CD4-positive, alpha-beta memory T cell (primary cell): ENCODE measurements around the gene SQOR. TPM values are rescaled to one million over a fixed set of nuclear protein-coding genes. Genes with fewer than 3 reads are reported as not detected.

Experiments
- CTCF ChIA-PET: fragments of 350-600 bp; sonication (Branson Sonifier 250); formaldehyde crosslinking; loops from one replicate; lab custom pipeline; 2021; ENCODE audit warnings: inconsistent platforms; ENCODE audit not compliant: partially characterized antibody; lab: Charles Lee
- POLR2A ChIA-PET: fragments of 350-600 bp; sonication (Branson Sonifier 250); formaldehyde crosslinking; loops from one replicate; lab custom pipeline; 2021; ENCODE audit not compliant: partially characterized antibody; lab: Charles Lee
- DNase-seq, 5 donors: peaks; one replicate each; pipeline versions ENCODE4 v3.0.0 to v3.0.0-alpha.2; 2020 to 2022; ENCODE audit warnings: mixed read lengths in 1 of 5
- H3K27ac ChIP-seq: one replicate; pipeline ENCODE4 v1.7.0; 2013; ENCODE audit warnings: low read depth, low read length
- H3K27me3 ChIP-seq: 2 replicates; pipeline ENCODE4 v1.7.0; 2013; ENCODE audit warnings: mild to moderate bottlenecking, low read length, moderate library complexity; ENCODE audit not compliant: insufficient read depth
- H3K36me3 ChIP-seq: 2 replicates; pipeline ENCODE4 v1.7.0; 2013; ENCODE audit warnings: mild to moderate bottlenecking, low read length, moderate library complexity; ENCODE audit not compliant: insufficient read depth
- H3K4me1 ChIP-seq: 2 replicates; pipeline ENCODE4 v1.7.0; 2013; ENCODE audit warnings: mild to moderate bottlenecking, low read length, moderate library complexity; ENCODE audit not compliant: insufficient read depth
- H3K4me3 ChIP-seq, 2 donors: one replicate each; pipeline ENCODE4 v1.7.0; 2013; ENCODE audit warnings: low read length in 2 of 2, mild to moderate bottlenecking in 1 of 2
- H3K9me3 ChIP-seq, 2 donors: one replicate each; pipeline ENCODE4 v1.7.0; 2013; ENCODE audit warnings: low read length in 2 of 2, control low read depth in 1 of 2; ENCODE audit not compliant: control insufficient read depth in 1 of 2
- H3K27ac Mint-ChIP-seq, 7 donors: one replicate each; pipeline ENCODE4 v1.8.0; 2020 to 2021; ENCODE audit warnings: mixed read lengths in 7 of 7, mild to moderate bottlenecking in 6 of 7, inconsistent platforms in 3 of 7, moderate library complexity in 3 of 7
- H3K27me3 Mint-ChIP-seq, 2 donors: one replicate each; pipeline ENCODE4 v1.8.0; 2020 to 2021; ENCODE audit warnings: mixed read lengths in 2 of 2
- H3K36me3 Mint-ChIP-seq, 2 donors: one replicate each; pipeline ENCODE4 v1.8.0; 2020 to 2021; ENCODE audit warnings: mixed read lengths in 2 of 2, inconsistent platforms in 1 of 2, mild to moderate bottlenecking in 1 of 2
- H3K4me1 Mint-ChIP-seq, 4 donors: one replicate each; pipeline ENCODE4 v1.8.0; 2020 to 2021; ENCODE audit warnings: mixed read lengths in 4 of 4, mild to moderate bottlenecking in 1 of 4
- H3K4me3 Mint-ChIP-seq, 8 donors: one replicate each; pipeline ENCODE4 v1.8.0; 2020 to 2021; ENCODE audit warnings: mixed read lengths in 8 of 8, mild to moderate bottlenecking in 7 of 8, moderate library complexity in 6 of 8, inconsistent platforms in 3 of 8
- H3K9me3 Mint-ChIP-seq, 8 donors: one replicate each; pipeline ENCODE4 v1.8.0; 2020 to 2021; ENCODE audit warnings: mixed read lengths in 8 of 8, mild to moderate bottlenecking in 5 of 8, inconsistent platforms in 3 of 8, moderate library complexity in 1 of 8
- intact Hi-C: fragments of 100-400 bp; cut with micrococcal nuclease; formaldehyde crosslinking; loops from one replicate; pipeline ENCODE4 v1.15.1; 2023
- polyA plus RNA-seq, 2 donors: library from polyadenylated mRNA; unstranded; fragments of 300-500 nt; fragmentation: Illumina TruSeq; gene quantifications; one replicate each; pipeline ENCODE4 v1.2.3, GENCODE V29; 2021
- total RNA-seq, 2 experiments: library from RNA; stranded (reverse); gene quantifications; one replicate each; pipeline ENCODE4 v1.2.3, GENCODE V29; 2021

Gene SQOR
- total and polyA plus RNA-seq, 4 experiments from 2014 or later = 47.9 to 183 (median 84.6) TPM

DNA sequence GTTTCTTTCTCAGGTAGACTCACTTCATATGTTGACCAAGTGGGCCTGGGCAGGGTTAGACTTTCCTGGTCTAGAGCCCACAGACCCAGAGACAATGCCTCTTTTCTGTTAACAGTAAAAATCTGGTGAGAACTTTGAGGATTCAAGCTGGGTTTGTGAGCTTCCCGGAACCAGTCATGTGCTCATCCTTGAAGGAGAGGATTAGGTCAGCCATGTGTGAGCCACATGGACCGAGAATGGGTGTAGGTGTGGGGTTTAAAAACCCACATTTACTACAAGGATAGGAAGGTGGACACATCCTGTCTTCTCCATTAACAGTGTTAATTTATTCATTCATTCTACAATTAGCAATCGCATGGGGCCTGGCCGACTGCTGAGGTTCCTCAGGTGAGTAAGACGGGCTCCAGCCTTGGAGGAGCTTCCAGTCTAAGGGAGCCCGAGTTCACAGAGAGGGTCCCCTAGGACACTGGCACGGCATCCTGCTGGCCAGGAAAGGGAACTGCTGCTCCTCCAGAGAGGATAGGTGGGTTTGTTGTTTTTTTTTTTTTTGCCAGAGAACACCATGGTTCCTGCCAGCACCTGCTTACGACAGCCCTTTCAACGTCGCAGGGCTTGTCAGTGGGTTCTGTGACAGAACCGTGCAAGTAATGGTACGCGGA is 69.0 kb downstream of the SQOR start:
- no peaks in the 10 kb centered on the region for H3K27me3 ChIP-seq
- ChIA-PET CTCF (interaction anchor here (0.6 to 2.5 kb wide), 4 partner anchors 10 to 1523 kb away, joined by 4 to 31 read pairs (median 4); no protein-coding TSS in a partner anchor), POLR2A (interaction anchor here (2.7 kb wide), 1 partner anchor 66 kb away, joined by 14 read pairs; no protein-coding TSS in a partner anchor)
- H3K27ac ChIP-seq = no peak overlapping the region
- intact Hi-C loops = loop anchor here (2.0 kb wide), 1 partner anchor 69 kb away; the partner anchor contains the start of gene SQOR
- no peaks in the 10 kb centered on the region for H3K36me3 ChIP-seq
- Mint-ChIP-seq H3K4me3 (peak overlapping the region; percentile 77 to 96 (median 84)), H3K27ac (no peak overlapping the region), H3K27me3 (peaks cover 0 to 3% of the 10 kb centered on the region in 2 donors), H3K9me3 (no peaks in the 10 kb centered on the region), H3K36me3 (peaks cover 0 to 4% of the 10 kb centered on the region in 2 donors), H3K4me1 (peaks cover 10 to 15% (median 12%) of the 10 kb centered on the region in 4 donors)
- H3K9me3 ChIP-seq = no peaks in the 10 kb centered on the region
- DNase-seq = no peak
- peak overlapping the region in 1 of 2 donors; percentile 73 for H3K4me3 ChIP-seq
- peaks cover 8% of the 10 kb centered on the region for H3K4me1 ChIP-seq

DNA sequence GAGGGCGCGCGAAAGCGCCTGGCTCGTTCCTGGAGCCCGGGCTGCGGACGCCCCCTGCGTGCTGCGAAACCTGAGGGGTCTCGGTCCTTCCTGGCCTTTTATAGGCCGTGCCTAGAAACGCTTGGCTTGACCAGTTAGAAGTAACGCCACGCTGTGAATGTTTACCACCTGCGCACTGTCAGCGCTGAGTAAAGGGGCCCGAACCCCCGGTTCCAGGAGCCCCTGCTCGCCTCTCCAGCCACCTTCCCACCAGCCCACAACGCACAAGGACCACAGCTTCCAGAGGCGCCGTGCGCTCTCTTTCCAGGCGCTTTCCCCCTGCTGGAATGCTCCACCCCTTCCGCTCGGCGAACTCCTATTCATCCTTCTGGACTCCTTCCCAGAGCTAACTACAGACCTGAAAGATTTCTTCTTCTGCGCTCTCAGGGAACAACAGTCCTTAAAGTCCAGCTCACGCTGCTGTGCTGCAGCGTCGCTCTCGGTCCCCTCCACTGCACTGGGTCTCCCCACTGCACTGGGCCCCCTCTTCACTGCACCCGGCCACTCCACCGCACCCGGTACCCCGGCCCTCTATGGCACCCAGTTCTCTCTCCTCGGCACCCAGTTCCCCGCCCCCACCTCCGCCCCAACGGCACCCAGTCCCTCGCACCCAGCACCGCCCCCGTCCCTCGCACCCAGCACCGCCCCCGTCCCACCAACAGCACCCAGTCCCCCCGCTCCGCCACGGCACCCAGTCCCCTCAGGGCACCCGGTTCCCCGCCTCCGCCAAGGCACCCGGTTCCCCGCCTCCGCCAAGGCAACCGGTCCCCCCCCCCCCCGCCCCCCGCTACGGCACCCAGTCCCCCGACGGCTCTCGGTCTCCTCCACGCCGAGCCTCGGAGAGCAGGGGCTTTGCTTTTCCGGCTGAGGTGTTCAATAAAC is 69.8 kb downstream of the SQOR start:
- peaks cover 10 to 15% (median 12%) of the 10 kb centered on the region in 4 donors for H3K4me1 Mint-ChIP-seq
- H3K4me3 Mint-ChIP-seq = peak overlapping the region; percentile 91 to 98 (median 94)
- Histone ChIP-seq H3K4me3 (peak overlapping the region; percentile 11 to 73), H3K4me1 (peaks cover 8% of the 10 kb centered on the region), H3K27me3 (no peaks in the 10 kb centered on the region), H3K27ac (no peak overlapping the region), H3K9me3 (no peaks in the 10 kb centered on the region), H3K36me3 (no peaks in the 10 kb centered on the region)
- POLR2A ChIA-PET = interaction anchor here (2.7 kb wide), 1 partner anchor 67 kb away, joined by 14 read pairs; no protein-coding TSS in a partner anchor
- no peaks in the 10 kb centered on the region for H3K9me3 Mint-ChIP-seq
- intact Hi-C loops = loop anchor here (2.0 to 5.0 kb wide), 2 partner anchors 70 to 608 kb away; partner anchors contain the start of gene SQOR
- H3K27me3 Mint-ChIP-seq = peaks cover 0 to 3% of the 10 kb centered on the region in 2 donors
- H3K36me3 Mint-ChIP-seq = peaks cover 0 to 4% of the 10 kb centered on the region in 2 donors
- CTCF ChIA-PET = interaction anchor here (0.7 to 2.5 kb wide), 21 partner anchors 7 to 117 kb away, joined by 3 to 31 read pairs (median 7); partner anchors contain the start of genes BLOC1S6 and SQOR
- DNase-seq = peak in 3 of 5 donors; percentile 4 to 44 (median 14)
- peak overlapping the region in 6 of 7 donors; percentile 14 to 87 (median 55) for H3K27ac Mint-ChIP-seq

DNA sequence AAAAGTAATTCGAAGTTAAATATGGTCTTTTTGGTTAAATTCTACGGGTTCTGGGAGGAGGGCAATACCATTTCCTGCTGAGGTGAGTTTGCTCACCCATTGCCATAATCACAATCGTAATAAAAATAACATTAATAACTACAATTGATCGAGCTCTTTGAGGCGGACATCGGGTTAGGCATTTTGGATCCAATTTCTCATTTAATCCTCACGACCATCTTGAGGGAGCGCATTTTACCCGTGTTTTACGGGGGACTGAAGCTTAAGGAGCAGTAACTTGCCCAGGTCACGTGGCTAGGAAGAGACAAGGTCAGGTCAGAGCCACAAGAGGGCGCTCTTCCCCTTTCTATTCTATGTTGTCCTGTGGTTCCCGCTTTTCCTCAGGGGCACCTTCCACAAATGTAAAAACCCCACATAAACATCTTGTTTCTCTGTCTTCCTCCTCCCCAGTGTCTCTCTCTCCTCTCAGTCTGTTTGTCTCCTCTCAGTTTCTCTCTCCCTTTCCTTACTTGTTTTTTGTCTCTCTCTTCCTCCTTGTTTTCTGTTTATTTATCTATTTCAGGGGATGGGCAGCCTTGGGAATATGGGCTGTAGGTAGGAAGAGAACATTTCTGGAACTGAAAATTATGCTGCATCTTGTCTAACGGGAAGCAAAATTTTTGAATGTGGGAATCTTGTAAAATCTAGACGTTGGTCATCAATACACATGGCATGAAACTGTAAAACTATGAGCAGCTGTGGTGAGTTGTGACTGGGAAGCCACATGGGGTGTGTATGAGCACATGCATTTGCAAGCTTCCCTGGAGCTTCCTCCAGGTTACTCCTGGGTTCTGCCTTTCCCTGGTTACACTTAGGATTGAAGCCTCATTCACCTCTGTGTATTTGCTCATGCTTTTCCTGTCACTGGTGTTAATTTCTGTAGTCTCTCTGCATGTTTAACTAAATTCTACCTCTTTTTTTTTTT is 71.0 kb downstream of the SQOR start:
- no peaks in the 10 kb centered on the region for H3K9me3 ChIP-seq
- peak; percentile 66 to 73 (median 68) for DNase-seq
- CTCF ChIA-PET = interaction anchor here (0.6 to 2.5 kb wide), 26 partner anchors 8 to 1870 kb away, joined by 3 to 31 read pairs (median 6); partner anchors contain the start of genes BLOC1S6 and SQOR
- Mint-ChIP-seq H3K36me3 (peaks cover 0 to 4% of the 10 kb centered on the region in 2 donors), H3K9me3 (no peaks in the 10 kb centered on the region), H3K4me1 (peaks cover 10 to 15% (median 12%) of the 10 kb centered on the region in 4 donors), H3K27me3 (peaks cover 0 to 3% of the 10 kb centered on the region in 2 donors), H3K27ac (peak overlapping the region in 6 of 7 donors; percentile 54 to 87 (median 66)), H3K4me3 (peak overlapping the region; percentile 91 to 98 (median 94))
- H3K36me3 ChIP-seq = no peaks in the 10 kb centered on the region
- intact Hi-C loops = loop anchor here (2.0 to 5.0 kb wide), 2 partner anchors 71 to 607 kb away; partner anchors contain the start of gene SQOR
- POLR2A ChIA-PET = interaction anchor here (2.7 kb wide), 1 partner anchor 68 kb away, joined by 14 read pairs; no protein-coding TSS in a partner anchor
- peak overlapping the region; percentile 24 to 73 for H3K4me3 ChIP-seq
- peaks cover 8% of the 10 kb centered on the region for H3K4me1 ChIP-seq
- H3K27ac ChIP-seq = no peak overlapping the region
- no peaks in the 10 kb centered on the region for H3K27me3 ChIP-seq

DNA sequence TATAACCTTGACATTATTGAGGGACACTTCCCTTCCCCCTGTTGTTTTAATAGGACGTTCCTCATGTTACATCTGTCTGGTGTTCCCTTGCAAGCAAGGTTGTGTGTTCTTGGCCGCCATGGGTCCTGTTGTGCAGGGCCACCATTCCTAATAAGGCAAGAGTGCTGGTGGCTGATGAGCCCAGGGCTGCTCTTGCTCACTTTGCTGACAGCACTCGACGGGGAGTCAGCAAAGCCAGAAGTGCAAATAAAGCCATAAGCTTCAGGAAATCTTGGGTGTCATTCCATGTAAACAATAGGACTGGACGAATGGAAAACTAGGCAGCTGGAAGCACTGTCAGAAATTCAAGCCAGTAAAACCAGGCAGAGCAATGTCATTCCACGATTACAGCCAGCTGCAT is 75.8 kb downstream of the SQOR start:
- H3K4me3 Mint-ChIP-seq = no peak overlapping the region
- Histone ChIP-seq H3K9me3 (no peaks in the 10 kb centered on the region), H3K36me3 (no peaks in the 10 kb centered on the region), H3K4me3 (no peak overlapping the region), H3K27me3 (no peaks in the 10 kb centered on the region), H3K4me1 (no peaks in the 10 kb centered on the region), H3K27ac (no peak overlapping the region)
- peaks cover 10 to 11% of the 10 kb centered on the region in 2 donors for H3K27me3 Mint-ChIP-seq
- POLR2A ChIA-PET = no interaction called here
- no peaks in the 10 kb centered on the region for H3K36me3 Mint-ChIP-seq
- DNase-seq = no peak
- H3K9me3 Mint-ChIP-seq = no peaks in the 10 kb centered on the region
- H3K4me1 Mint-ChIP-seq = peaks cover 0 to 7% (median 6%) of the 10 kb centered on the region in 4 donors
- CTCF ChIA-PET = interaction anchor here (1.3 kb wide), 1 partner anchor 12 kb away, joined by 3 read pairs; no protein-coding TSS in a partner anchor
- H3K27ac Mint-ChIP-seq = peak overlapping the region in 1 of 7 donors; percentile 37
- intact Hi-C loops = no loop called here

DNA sequence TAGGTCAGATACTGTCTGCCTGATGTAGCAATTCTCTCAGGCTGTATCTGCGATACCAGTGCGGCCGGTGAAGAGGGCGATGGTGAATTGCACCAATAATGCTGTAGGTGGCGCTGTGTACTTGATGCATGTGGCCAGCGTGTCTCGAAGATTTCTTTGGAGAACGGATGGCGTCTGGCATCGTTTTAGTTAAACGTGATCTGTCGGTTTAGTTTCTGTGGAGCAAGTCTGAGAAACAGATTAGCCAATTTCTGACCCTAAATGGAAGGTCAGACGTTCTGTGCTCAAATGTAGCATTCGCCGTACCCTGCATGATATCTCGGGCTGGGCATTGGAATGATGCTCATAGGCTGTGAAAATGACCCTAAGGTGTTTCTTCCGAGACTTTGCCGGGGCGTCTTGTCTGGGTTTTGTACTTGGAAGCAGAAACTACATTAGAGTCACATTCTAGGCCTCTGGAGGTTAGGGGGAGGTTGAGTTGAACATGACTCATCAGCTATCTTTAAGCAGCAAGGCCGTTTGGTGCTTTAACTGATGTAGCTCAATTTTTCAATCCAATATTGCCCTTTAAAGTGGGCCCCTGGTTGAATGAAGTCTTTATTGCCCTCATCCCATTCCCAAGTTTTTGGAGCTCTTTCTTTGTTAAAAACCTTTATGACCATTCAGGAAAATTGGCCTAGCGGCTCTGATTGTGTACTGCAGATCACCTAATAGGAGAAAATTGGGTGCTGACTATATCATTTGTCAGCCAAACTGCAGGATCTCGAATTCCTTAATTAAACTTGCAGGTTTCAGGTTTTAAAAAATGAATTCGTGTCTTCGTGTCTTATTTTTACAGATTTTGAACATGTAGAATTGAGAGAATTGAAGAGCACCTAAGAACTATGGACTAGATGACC is 80.0 kb downstream of the SQOR start:
- Mint-ChIP-seq H3K36me3 (no peaks in the 10 kb centered on the region), H3K27me3 (peaks cover 15 to 22% of the 10 kb centered on the region in 2 donors), H3K4me1 (peaks cover 0 to 4% (median 2%) of the 10 kb centered on the region in 4 donors), H3K27ac (no peak overlapping the region), H3K4me3 (no peak overlapping the region), H3K9me3 (no peaks in the 10 kb centered on the region)
- Histone ChIP-seq H3K27me3 (no peaks in the 10 kb centered on the region), H3K4me1 (no peaks in the 10 kb centered on the region), H3K9me3 (no peaks in the 10 kb centered on the region), H3K36me3 (no peaks in the 10 kb centered on the region), H3K4me3 (no peak overlapping the region), H3K27ac (no peak overlapping the region)
- CTCF ChIA-PET = interaction anchor here (0.9 to 2.0 kb wide), 4 partner anchors 10 to 34 kb away, joined by 3 to 8 read pairs (median 6); no protein-coding TSS in a partner anchor
- POLR2A ChIA-PET = no interaction called here
- DNase-seq = peak in 4 of 5 donors; percentile 19 to 35 (median 24)
- intact Hi-C loops = no loop called here
